A673 (cell line): ENCODE data around the gene CEP78.

Source experiments
- CTCF ChIP-seq: fragments of 300-800, 200-600 bp; sonication (generic); conservative IDR thresholded peaks from 2 replicates; pipeline ENCODE4 v1.5.1; 2017; ENCODE audit warnings: low read depth, mild to moderate bottlenecking, antibody characterized with exemption, low read length, moderate library complexity, mixed read lengths
- EZH2 ChIP-seq: fragments of 200-600 bp; sonication (generic); IDR thresholded peaks from 2 replicates; pipeline ENCODE4 v1.6.1; 2017; ENCODE audit warnings: borderline replicate concordance, low read depth, mild to moderate bottlenecking, mixed read lengths, antibody characterized with exemption, low read length; ENCODE audit not compliant: poor library complexity, severe bottlenecking

DNA sequence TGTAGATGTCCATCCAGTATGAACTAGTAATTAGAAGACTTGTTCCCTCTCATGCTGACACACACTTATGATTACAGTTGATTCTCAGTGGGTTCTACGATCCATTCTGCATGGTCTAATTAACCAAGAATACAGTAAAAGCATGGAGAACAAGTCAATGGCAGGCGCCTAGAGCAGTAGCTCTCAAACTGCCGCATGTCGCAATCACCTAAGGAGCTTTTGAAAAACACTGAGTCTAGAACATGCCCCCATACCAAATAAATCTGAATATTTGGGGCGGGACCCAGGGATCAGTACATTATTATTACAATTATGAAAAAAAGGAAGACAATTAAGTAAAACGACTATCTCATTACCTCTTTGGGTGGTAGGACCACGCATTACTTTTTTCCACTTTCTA is 26.7 kb upstream of the CEP78 start:
- TF ChIP-seq CTCF, result no peak
- no peak for TF ChIP-seq EZH2
